MM.1S (cell line): ENCODE measurements around the gene CYP1A1.
A peak's percentile ranks its signal among the peaks of the same experiment; 100 is the strongest.

ENCODE experiments used
- DNase-seq: peaks from one replicate; pipeline ENCODE4 v3.0.0-alpha.2; 2015
- H2AFZ ChIP-seq: fragments of 300-600 bp; sonication (generic); 2 replicates; pipeline ENCODE4 v1.6.0; 2016; ENCODE audit warnings: antibody characterized with exemption, low read length
- H3F3A ChIP-seq: fragments of 300-600 bp; sonication (generic); 2 replicates; pipeline ENCODE4 v1.6.1; 2016; ENCODE audit warnings: mild to moderate bottlenecking, antibody characterized with exemption, low read length, moderate library complexity, mixed read lengths; ENCODE audit not compliant: insufficient read depth
- H3K27ac ChIP-seq: fragments of 300-600 bp; sonication (generic); 2 replicates; pipeline ENCODE4 v1.5.1; 2016; ENCODE audit warnings: mild to moderate bottlenecking, low read length
- H3K27me3 ChIP-seq: fragments of 300-600 bp; sonication (generic); replicated peaks from 2 replicates; pipeline ENCODE4 v1.6.0; 2016; ENCODE audit warnings: low read length; ENCODE audit not compliant: insufficient read depth
- H3K36me3 ChIP-seq: fragments of 300-600 bp; sonication (generic); replicated peaks from 2 replicates; pipeline ENCODE4 v1.6.1; 2016; ENCODE audit warnings: mild to moderate bottlenecking, low read length, mixed read lengths; ENCODE audit not compliant: insufficient read depth
- H3K4me1 ChIP-seq: fragments of 300-600 bp; sonication (generic); 2 replicates; pipeline ENCODE4 v1.6.1; 2016; ENCODE audit warnings: low read length, mixed read lengths
- H3K4me2 ChIP-seq: fragments of 300-600 bp; sonication (generic); 2 replicates; pipeline ENCODE4 v1.6.0; 2016; ENCODE audit warnings: low read depth, low read length
- H3K4me3 ChIP-seq: fragments of 300-600 bp; sonication (generic); 2 replicates; pipeline ENCODE4 v1.5.1; 2016; ENCODE audit warnings: low read length, mixed read lengths
- H3K79me2 ChIP-seq: fragments of 300-600 bp; sonication (generic); 2 replicates; pipeline ENCODE4 v1.6.1; 2016; ENCODE audit warnings: mixed run types, low read length, mixed read lengths
- H3K9ac ChIP-seq: fragments of 300-600 bp; sonication (generic); 2 replicates; pipeline ENCODE4 v1.6.1; 2016; ENCODE audit warnings: low read length, mixed read lengths
- H3K9me2 ChIP-seq: fragments of 300-600 bp; sonication (generic); replicated peaks from 2 replicates; pipeline ENCODE4 v1.6.1; 2016; ENCODE audit warnings: mild to moderate bottlenecking, low read length, mixed read lengths; ENCODE audit not compliant: insufficient read depth
- H3K9me3 ChIP-seq: fragments of 300-600 bp; sonication (generic); replicated peaks from 2 replicates; pipeline ENCODE4 v1.6.1; 2016; ENCODE audit warnings: mild to moderate bottlenecking, low read length, mixed read lengths; ENCODE audit not compliant: insufficient read depth
- H4K20me1 ChIP-seq: fragments of 300-600 bp; sonication (generic); 2 replicates; pipeline ENCODE4 v1.6.1; 2016; ENCODE audit warnings: mild to moderate bottlenecking, low read length, moderate library complexity, mixed read lengths; ENCODE audit not compliant: insufficient read depth
- EZH2 ChIP-seq: fragments of 300-600 bp; sonication (generic); optimal IDR thresholded peaks from 2 replicates; pipeline ENCODE3; 2017; ENCODE audit warnings: low read depth, mild to moderate bottlenecking, antibody characterized with exemption, low read length, mixed read lengths
- EZH2phosphoT487 ChIP-seq: fragments of 300-600 bp; sonication (generic); IDR thresholded peaks from 2 replicates; pipeline ENCODE4 v1.6.1; 2018; ENCODE audit warnings: antibody characterized with exemption, low read length
- TF ChIP-seq, protein P1 (sequence below): fragments of 300-600 bp; sonication (generic); IDR thresholded peaks from 2 replicates; pipeline ENCODE4 v1.5.1; 2016; ENCODE audit warnings: antibody characterized with exemption, low read length, mixed read lengths

The CYP1A1 gene

DNA sequence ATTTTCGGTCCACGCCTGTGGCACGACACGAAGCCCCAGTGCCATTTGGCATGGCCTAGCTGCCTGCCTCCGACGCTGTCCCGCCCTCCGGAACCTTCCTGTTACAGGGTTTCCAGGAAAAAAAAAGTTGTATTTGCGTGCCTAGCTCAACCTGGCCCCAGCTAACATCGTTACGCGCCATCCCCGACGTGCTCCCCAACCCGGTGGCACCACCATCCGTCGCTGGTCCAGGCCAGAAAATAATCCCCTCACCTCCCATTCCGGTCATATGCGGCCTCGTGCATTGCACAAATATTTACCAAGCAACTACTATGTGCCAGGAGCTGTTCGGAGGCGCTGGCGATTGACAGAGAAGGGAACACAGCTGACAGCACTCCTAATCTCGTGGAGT, 1.4 kb upstream of the CYP1A1 start:
- Histone ChIP-seq H3K27ac (no peak overlapping the region), H3K27me3 (peaks cover 51% of the 10 kb centered on the region), H4K20me1 (no peaks in the 10 kb centered on the region), H3K79me2 (no peaks in the 10 kb centered on the region), H3K9me3 (no peaks in the 10 kb centered on the region), H3K4me3 (peak overlapping the region; percentile 66), H3F3A (no peaks in the 10 kb centered on the region), H3K4me1 (peaks cover 3% of the 10 kb centered on the region; the same call in 1 of the 2 replicates), H3K9me2 (no peaks in the 10 kb centered on the region), H3K9ac (no peak overlapping the region), H3K4me2 (peak overlapping the region; percentile 94), H2AFZ (peak overlapping the region; percentile 77; the same call in 1 of the 2 replicates), H3K36me3 (no peaks in the 10 kb centered on the region)
- TF ChIP-seq EZH2phosphoT487 (no peak), EZH2 (no peak)
- TF ChIP-seq, protein P1, sequence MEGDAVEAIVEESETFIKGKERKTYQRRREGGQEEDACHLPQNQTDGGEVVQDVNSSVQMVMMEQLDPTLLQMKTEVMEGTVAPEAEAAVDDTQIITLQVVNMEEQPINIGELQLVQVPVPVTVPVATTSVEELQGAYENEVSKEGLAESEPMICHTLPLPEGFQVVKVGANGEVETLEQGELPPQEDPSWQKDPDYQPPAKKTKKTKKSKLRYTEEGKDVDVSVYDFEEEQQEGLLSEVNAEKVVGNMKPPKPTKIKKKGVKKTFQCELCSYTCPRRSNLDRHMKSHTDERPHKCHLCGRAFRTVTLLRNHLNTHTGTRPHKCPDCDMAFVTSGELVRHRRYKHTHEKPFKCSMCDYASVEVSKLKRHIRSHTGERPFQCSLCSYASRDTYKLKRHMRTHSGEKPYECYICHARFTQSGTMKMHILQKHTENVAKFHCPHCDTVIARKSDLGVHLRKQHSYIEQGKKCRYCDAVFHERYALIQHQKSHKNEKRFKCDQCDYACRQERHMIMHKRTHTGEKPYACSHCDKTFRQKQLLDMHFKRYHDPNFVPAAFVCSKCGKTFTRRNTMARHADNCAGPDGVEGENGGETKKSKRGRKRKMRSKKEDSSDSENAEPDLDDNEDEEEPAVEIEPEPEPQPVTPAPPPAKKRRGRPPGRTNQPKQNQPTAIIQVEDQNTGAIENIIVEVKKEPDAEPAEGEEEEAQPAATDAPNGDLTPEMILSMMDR, result no peak
- no peak for DNase-seq

DNA sequence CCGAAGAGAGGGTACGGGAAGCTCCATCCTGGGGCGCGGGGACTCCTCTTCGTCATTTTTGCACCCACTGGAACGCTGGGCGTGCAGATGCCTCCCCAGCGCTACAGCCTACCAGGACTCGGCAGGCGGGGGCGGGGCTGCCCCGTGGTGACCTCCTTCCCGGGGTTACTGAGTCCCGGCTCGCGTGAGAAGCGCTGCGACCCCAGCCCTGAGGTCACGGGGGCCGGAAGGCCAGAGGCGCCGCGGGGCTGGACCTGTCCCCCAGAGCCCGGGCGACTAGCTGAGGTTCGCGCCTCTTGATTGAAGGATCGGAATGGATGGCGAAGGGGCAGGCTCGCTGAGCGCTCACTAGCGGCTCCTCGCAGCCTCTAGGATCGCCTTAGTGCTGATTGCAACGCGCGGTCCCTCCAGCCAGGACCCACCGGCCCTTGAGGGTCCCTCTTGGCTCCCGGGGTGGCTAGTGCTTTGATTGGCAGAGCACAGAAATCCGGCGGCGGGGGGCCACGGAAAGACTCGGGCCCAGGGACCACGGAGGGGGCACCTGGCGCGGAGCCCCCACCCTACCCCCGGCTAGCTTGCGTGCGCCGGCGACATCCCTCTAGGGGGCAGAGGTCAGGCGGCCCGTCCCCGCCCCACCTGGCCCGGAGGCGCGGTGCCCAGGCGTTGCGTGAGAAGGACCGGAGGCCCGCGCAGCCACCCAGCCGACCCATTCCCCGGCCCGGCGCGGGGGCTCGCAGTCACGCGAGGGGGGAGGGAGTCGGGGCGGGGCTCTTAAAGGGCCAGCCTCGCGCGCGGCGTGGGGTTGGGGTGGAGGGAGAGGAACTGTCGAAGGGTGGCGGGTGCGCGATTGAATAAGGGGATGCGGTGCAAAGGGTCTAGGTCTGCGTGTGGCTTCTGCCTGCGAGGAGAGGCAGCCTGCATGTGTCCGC, 781 bp upstream of the CYP1A1 start:
- Histone ChIP-seq H4K20me1 (no peaks in the 10 kb centered on the region), H3F3A (no peaks in the 10 kb centered on the region), H3K79me2 (no peaks in the 10 kb centered on the region), H3K27ac (no peak overlapping the region), H3K36me3 (no peaks in the 10 kb centered on the region), H3K4me1 (peaks cover 3% of the 10 kb centered on the region; the same call in 1 of the 2 replicates), H3K9me2 (no peaks in the 10 kb centered on the region), H3K4me2 (peak overlapping the region; percentile 94), H3K27me3 (peaks cover 44% of the 10 kb centered on the region), H3K4me3 (peak overlapping the region; percentile 66), H3K9ac (peak overlapping the region; percentile 39; the same call in 1 of the 2 replicates), H2AFZ (peak overlapping the region; percentile 77), H3K9me3 (no peaks in the 10 kb centered on the region)
- peak; percentile 27 for DNase-seq
- TF ChIP-seq, protein P1, result peak; percentile 13
- no peak for TF ChIP-seq EZH2phosphoT487

DNA sequence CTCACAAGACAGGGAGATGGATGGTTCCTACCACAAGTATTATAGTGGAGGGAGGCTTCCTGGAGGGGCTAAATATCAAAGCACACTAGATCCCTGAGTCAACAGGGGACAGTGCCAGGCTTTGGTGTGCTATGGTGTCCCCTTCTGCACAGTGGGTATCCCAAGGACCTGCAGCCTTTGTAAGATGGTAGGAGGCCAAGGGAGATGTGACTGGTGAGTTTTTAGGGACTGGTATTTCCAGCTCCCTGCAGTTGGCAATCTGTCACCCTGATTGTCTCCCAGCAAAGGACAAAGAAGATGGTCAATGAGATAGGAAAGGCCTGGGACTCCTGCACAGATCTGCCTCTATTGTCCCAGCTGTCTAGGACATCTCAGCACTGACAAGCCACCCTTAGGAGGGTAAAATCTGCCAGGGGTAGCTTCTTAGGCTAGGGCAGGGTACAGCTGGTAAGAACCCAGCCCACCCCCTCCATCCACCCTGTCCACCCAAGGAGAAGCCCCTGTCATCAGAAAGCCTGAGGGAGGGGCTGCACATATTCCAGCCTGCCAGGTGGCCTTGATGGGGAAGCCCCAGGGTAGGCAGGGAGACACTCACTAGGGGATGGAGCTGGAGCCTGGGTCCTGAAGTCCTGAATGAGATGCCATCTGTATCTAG, 631 bp downstream of the CYP1A1 start:
- TF ChIP-seq, protein P1, result no peak
- TF ChIP-seq EZH2phosphoT487 (no peak), EZH2 (no peak)
- no peak overlapping the region for H3K4me2 ChIP-seq
- H3K4me1 ChIP-seq, result peaks cover 3% of the 10 kb centered on the region; the same call in 1 of the 2 replicates
- H3K9ac ChIP-seq, result no peak overlapping the region
- no peaks in the 10 kb centered on the region for H4K20me1 ChIP-seq
- no peak overlapping the region for H3K4me3 ChIP-seq
- no peak overlapping the region for H2AFZ ChIP-seq
- H3K79me2 ChIP-seq, result no peaks in the 10 kb centered on the region
- peaks cover 31% of the 10 kb centered on the region for H3K27me3 ChIP-seq
- H3K9me3 ChIP-seq, result no peaks in the 10 kb centered on the region
- no peak for DNase-seq
- H3K27ac ChIP-seq, result no peak overlapping the region
- H3F3A ChIP-seq, result no peaks in the 10 kb centered on the region
- H3K36me3 ChIP-seq, result no peaks in the 10 kb centered on the region
- no peaks in the 10 kb centered on the region for H3K9me2 ChIP-seq
